Measurements from ENCODE around the gene RAB29. TPM values are rescaled to one million over a fixed set of nuclear protein-coding genes. Genes with fewer than 3 reads are reported as not detected.

RAB29 gene
- total and polyA plus RNA-seq, 9 of the 15 experiments (the other 6 are each of a cell fraction or from before 2014, with no cell fraction given), result 6.3 to 17.6 (median 8.0) TPM

GRCh38 chr1:205750138-205751035 is 24.9 kb downstream of the RAB29 start, which contains the start of gene NUCKS1 (continued):
- TF ChIP-seq RBM15 (IDR thresholded peaks at IDR 0.05; ENCODE audit: insufficient read depth, low read length), result no peak
- no peak; the same call in 1 of the 2 replicates for TF ChIP-seq ZNF324 (CRISPR knock-in tag; IDR thresholded peaks at IDR 0.05)
- 0 out of 2 replicates have a peak, but pooled peaks have one; percentile 2 for TF ChIP-seq ZNF354B (CRISPR knock-in tag; IDR thresholded peaks at IDR 0.05)
- TF ChIP-seq MEIS2 (IDR thresholded peaks at IDR 0.05; ENCODE audit: partially characterized antibody), result no peak
- peak; percentile 53 for TF ChIP-seq SMAD1 (IDR thresholded peaks at IDR 0.05; ENCODE audit: low read depth, low read length, partially characterized antibody)
- peak; percentile 33 for TF ChIP-seq NCOA4 (IDR thresholded peaks at IDR 0.05; ENCODE audit: partially characterized antibody)
- TF ChIP-seq BRD4 (IDR thresholded peaks at IDR 0.05), result peak; percentile 99
- peak; percentile 9; the same call in 1 of the 2 replicates for TF ChIP-seq TEAD4 (IDR thresholded peaks at IDR 0.05; ENCODE audit: low read length)
- no peak for TF ChIP-seq TEAD4 (CRISPR knock-in tag; IDR thresholded peaks at IDR 0.05; ENCODE audit: borderline replicate concordance)
- TF ChIP-seq NFATC3 (IDR thresholded peaks at IDR 0.05), result 0 out of 2 replicates have a peak, but pooled peaks have one; percentile 37
- TF ChIP-seq ZNF134 (CRISPR knock-in tag; conservative IDR thresholded peaks at IDR 0.05), result peak; percentile 44; the same call in 1 of the 2 replicates
- TF ChIP-seq ZNF79 (CRISPR knock-in tag; IDR thresholded peaks at IDR 0.05; ENCODE audit: low read depth), result no peak
- TF ChIP-seq DIDO1 (tag; IDR thresholded peaks at IDR 0.05; ENCODE audit: low read depth), result peak; percentile 97
- TF ChIP-seq EP300 (IDR thresholded peaks at IDR 0.05; ENCODE audit: low read length), result peak; percentile 99
- TF ChIP-seq, protein P1, sequence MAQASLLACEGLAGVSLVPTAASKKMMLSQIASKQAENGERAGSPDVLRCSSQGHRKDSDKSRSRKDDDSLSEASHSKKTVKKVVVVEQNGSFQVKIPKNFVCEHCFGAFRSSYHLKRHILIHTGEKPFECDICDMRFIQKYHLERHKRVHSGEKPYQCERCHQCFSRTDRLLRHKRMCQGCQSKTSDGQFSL (CRISPR knock-in tag; IDR thresholded peaks at IDR 0.05), result no peak
- TF ChIP-seq, protein P1 (tag; IDR thresholded peaks at IDR 0.05), result peak in 1 of 2 experiments; percentile 65; a peak in 2 of 4 replicates
- peak; percentile 64 for TF ChIP-seq PKNOX1 (IDR thresholded peaks at IDR 0.05)
- peak; percentile 89 for TF ChIP-seq NFIC (IDR thresholded peaks at IDR 0.05)

Data from K562 (cell line).